ENCODE results near the gene MLF2. TPM values are rescaled to one million over a fixed set of nuclear protein-coding genes. Genes with fewer than 3 reads are reported as not detected.

Gene MLF2
- total and polyA plus RNA-seq, 5 donors: 123 to 146 (median 132) TPM

DNA sequence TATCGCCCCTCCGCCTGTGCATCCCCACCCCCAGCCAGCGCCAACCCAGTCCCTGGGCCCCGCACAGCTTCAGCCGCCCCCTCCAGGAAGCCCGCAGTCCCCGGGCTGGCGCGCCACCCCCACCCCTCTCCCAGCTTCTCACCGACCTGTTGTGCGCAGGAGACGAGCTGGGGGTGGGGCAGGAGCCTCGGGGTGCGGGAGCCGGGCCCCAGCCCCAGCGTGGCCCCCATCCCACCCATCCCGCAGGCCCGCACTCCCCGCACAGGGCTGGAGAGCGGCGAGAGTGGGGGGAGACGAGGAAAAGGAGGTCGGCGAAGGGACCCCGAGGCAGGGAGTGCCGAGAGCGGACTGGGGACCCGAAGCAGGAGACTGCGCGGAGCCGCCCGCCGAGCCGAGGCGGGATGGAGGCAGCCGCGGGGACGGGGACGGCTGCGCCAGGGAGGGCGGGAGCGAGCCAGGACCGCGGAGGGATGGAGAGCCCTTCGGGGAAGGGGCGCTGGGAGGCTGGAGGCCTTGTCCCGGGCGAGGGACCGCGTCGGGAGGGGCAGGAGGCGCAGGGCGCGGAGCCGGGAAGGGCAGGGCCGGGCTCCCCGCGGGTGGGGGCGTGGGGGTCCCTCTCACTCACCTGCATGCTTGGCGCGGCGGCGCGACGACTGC is 52.8 kb downstream of the MLF2 start:
- peak; percentile 30 to 36 for ATAC-seq
- WGBS: 1% methylated on average over 65 of the region's 65 CpGs
- peak overlapping the region; percentile 59 for H3K4me3 ChIP-seq (ENCODE audit: low read length)
- no peak overlapping the region for H3K27ac ChIP-seq (ENCODE audit: low read length)
- H3K4me1 ChIP-seq (ENCODE audit: control insufficient read depth, insufficient read depth, low read length): no peaks in the 10 kb centered on the region
- H3K27me3 ChIP-seq (ENCODE audit: control insufficient read depth, insufficient read depth): no peaks in the 10 kb centered on the region
- DNase-seq: peak in 1 of 3 donors; percentile 56
- intact Hi-C loops (cut with DNase I): loop anchor here in 1 of 4 donors (10.0 kb wide), 1 partner anchor 85 kb away; no protein-coding TSS in a partner anchor
- H3K9me3 ChIP-seq (ENCODE audit: control insufficient read depth, low read length): no peaks in the 10 kb centered on the region

DNA sequence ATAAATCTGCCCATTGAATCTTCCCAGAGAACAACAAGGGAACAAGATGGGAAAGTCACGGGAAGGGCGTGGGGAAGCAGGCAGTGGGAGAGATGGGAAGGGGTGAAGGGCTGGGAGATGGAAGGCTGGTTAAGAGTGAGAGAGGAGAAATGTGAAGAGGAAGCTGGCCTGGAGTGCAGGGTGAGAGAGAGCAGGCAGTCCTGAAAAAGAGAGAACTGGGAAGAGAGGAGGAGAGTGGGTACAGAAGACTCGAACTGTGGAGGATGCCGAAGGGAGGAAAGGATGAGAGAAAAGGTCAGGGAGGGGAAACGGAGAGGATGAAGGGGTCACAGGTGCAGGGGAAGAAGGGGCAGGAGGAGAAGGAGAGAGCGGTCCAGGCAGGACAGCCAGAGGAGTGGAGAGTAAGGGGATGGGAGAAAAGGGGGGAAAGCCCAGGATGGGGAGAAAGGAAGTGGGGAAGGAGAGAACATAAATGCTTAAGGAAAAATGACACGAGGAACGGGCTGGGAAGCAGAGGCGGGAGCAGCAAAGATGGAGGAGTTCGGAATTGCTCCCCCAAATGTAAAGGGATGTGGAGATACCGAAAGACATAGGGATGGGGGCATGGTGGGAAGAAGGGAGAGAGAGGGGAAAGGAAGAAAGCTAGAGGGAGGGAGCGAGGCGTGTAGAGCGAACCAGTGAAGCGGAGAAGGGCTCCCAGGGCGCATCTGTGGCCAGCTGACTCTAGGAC is 53.5 kb downstream of the MLF2 start:
- Histone ChIP-seq H3K27me3 (ENCODE audit: control insufficient read depth, insufficient read depth) (no peaks in the 10 kb centered on the region), H3K4me1 (ENCODE audit: control insufficient read depth, insufficient read depth, low read length) (no peaks in the 10 kb centered on the region), H3K9me3 (ENCODE audit: control insufficient read depth, low read length) (no peaks in the 10 kb centered on the region), H3K27ac (ENCODE audit: low read length) (no peak overlapping the region), H3K4me3 (ENCODE audit: low read length) (no peak overlapping the region)
- DNase-seq (no peak), ATAC-seq (no peak)
- WGBS: 19% methylated on average over 16 of the region's 16 CpGs
- intact Hi-C loops (cut with DNase I): loop anchor here in 1 of 4 donors (10.0 kb wide), 1 partner anchor 85 kb away; no protein-coding TSS in a partner anchor

DNA sequence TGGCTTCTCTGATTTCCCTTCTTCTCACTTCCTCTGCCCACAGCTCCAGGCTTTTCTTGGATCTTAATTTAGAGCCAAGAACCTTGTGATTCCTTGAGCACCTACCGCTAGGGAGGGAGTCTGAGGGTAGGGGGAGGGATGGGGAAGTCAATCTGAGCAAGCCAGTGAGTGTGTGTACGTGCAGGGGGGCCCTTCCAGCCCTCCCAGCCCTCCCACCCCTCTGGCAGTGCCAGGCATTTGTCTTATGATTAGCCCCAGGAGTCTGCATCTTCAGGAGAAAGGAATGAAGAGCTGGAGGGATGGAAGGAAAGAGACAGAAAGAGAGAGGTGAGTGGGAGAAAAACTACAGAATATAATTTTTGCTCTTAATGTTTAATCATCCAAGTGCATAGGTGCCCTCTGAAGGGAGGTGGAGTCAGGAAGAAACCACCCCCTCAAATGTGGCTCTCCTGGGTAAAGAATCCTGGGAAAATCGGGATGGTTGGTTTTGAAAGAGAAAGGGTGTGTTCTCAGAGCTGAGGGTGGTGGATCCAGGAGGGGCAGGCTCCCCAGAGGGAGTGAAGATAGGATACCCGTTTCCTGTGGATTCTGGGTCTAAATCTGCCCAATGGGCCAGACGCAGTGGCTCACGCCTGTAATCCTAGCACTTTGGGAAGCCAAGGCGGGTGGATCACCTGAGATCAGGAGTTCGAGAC is 54.4 kb downstream of the MLF2 start:
- Histone ChIP-seq H3K27ac (ENCODE audit: low read length) (no peak overlapping the region), H3K4me3 (ENCODE audit: low read length) (no peak overlapping the region), H3K27me3 (ENCODE audit: control insufficient read depth, insufficient read depth) (no peaks in the 10 kb centered on the region), H3K4me1 (ENCODE audit: control insufficient read depth, insufficient read depth, low read length) (no peaks in the 10 kb centered on the region), H3K9me3 (ENCODE audit: control insufficient read depth, low read length) (no peaks in the 10 kb centered on the region)
- WGBS: 55% methylated on average over 8 of the region's 8 CpGs
- intact Hi-C loops (cut with DNase I): loop anchor here in 1 of 4 donors (10.0 kb wide), 1 partner anchor 84 kb away; no protein-coding TSS in a partner anchor
- DNase-seq: no peak
- no peak for ATAC-seq

Other genes starting within 250 kb of the MLF2 start
- 1,000 to 10,000 TPM; 3,735 to 4,618 (median 3,904) TPM for gene GAPDH, start 218.6 kb downstream of the MLF2 start, total RNA-seq
- gene GAPDH, start 218.6 kb downstream of the MLF2 start, polyA plus RNA-seq: 4,983 TPM
- 10 to 100 TPM; 15.1 to 23.6 (median 19.1) TPM for gene IFFO1, start 197.1 kb downstream of the MLF2 start, total RNA-seq
- gene IFFO1, start 197.1 kb downstream of the MLF2 start, polyA plus RNA-seq: 15.7 TPM
- gene NOP2, start 184.8 kb downstream of the MLF2 start, total RNA-seq: 10 to 100 TPM; 15.1 to 27.5 (median 16.5) TPM
- gene NOP2, start 184.8 kb downstream of the MLF2 start, polyA plus RNA-seq: 9.6 TPM
- gene CHD4, start 145.8 kb downstream of the MLF2 start, total RNA-seq: 100 to 1,000 TPM; 138 to 165 (median 153) TPM
- gene CHD4, start 145.8 kb downstream of the MLF2 start, polyA plus RNA-seq: 142 TPM
- 1 to 10 TPM; 1.1 to 2.6 (median 2.0) TPM for gene LPAR5, start 117.2 kb downstream of the MLF2 start, total RNA-seq
- gene LPAR5, start 117.2 kb downstream of the MLF2 start, polyA plus RNA-seq: 0.86 TPM
- gene ACRBP, start 105.7 kb downstream of the MLF2 start, total RNA-seq: 1 to 10 TPM; 1.0 to 2.1 (median 1.1) TPM
- 0.50 TPM for gene ACRBP, start 105.7 kb downstream of the MLF2 start, polyA plus RNA-seq
- 10 to 100 TPM; 18.3 to 31.2 (median 30.2) TPM for gene ING4, start 90.0 kb downstream of the MLF2 start, total RNA-seq
- gene ING4, start 90.0 kb downstream of the MLF2 start, polyA plus RNA-seq: 27.0 TPM
- gene ZNF384, start 63.8 kb downstream of the MLF2 start, total RNA-seq: 10 to 100 TPM; 32.9 to 35.0 (median 33.8) TPM
- gene ZNF384, start 63.8 kb downstream of the MLF2 start, polyA plus RNA-seq: 23.5 TPM
- gene PIANP, start 52.3 kb downstream of the MLF2 start, total RNA-seq: under 1 TPM in 3 of 4 donors, not detected in 1; 0.29 to 0.99 (median 0.80) TPM
- 0.18 TPM for gene PIANP, start 52.3 kb downstream of the MLF2 start, polyA plus RNA-seq
- 10 to 100 TPM; 60.3 to 71.0 (median 65.9) TPM for gene COPS7A, start 29.1 kb downstream of the MLF2 start, total RNA-seq
- gene COPS7A, start 29.1 kb downstream of the MLF2 start, polyA plus RNA-seq: 71.8 TPM
- gene PTMS, start 13.2 kb upstream of the MLF2 start, total RNA-seq: 100 to 1,000 TPM; 116 to 161 (median 149) TPM
- gene PTMS, start 13.2 kb upstream of the MLF2 start, polyA plus RNA-seq: 244 TPM
- gene LAG3, start 19.4 kb upstream of the MLF2 start, total RNA-seq: 1 to 10 TPM in 2 of 4 donors, under 1 TPM in 2; 0.28 to 1.1 (median 0.76) TPM
- 0.57 TPM for gene LAG3, start 19.4 kb upstream of the MLF2 start, polyA plus RNA-seq
- 10 to 100 TPM; 11.4 to 15.4 (median 13.7) TPM for gene CD4, start 36.4 kb upstream of the MLF2 start, total RNA-seq
- 2.5 TPM for gene CD4, start 36.4 kb upstream of the MLF2 start, polyA plus RNA-seq
- 10 to 100 TPM in 1 of 4 donors, 1 to 10 TPM in 3; 6.8 to 10.9 (median 8.3) TPM for gene GPR162, start 68.7 kb upstream of the MLF2 start, total RNA-seq
- 6.8 TPM for gene GPR162, start 68.7 kb upstream of the MLF2 start, polyA plus RNA-seq
- gene P3H3, start 75.3 kb upstream of the MLF2 start, total RNA-seq: 10 to 100 TPM; 15.8 to 25.6 (median 21.1) TPM
- gene P3H3, start 75.3 kb upstream of the MLF2 start, polyA plus RNA-seq: 17.7 TPM
- gene GNB3, start 87.8 kb upstream of the MLF2 start, total RNA-seq: 1 to 10 TPM; 2.9 to 7.8 (median 4.0) TPM
- gene GNB3, start 87.8 kb upstream of the MLF2 start, polyA plus RNA-seq: 3.1 TPM
- gene CDCA3, start 98.1 kb upstream of the MLF2 start, total RNA-seq: 1 to 10 TPM in 3 of 4 donors, not detected in 1; 1.2 to 1.8 (median 1.2) TPM
- 0.50 TPM for gene CDCA3, start 98.1 kb upstream of the MLF2 start, polyA plus RNA-seq
- 10 to 100 TPM; 59.2 to 74.6 (median 71.0) TPM for gene USP5, start 99.0 kb upstream of the MLF2 start, total RNA-seq
- 29.4 TPM for gene USP5, start 99.0 kb upstream of the MLF2 start, polyA plus RNA-seq
- gene TPI1, start 114.4 kb upstream of the MLF2 start, total RNA-seq: 100 to 1,000 TPM; 707 to 793 (median 721) TPM
- 872 TPM for gene TPI1, start 114.4 kb upstream of the MLF2 start, polyA plus RNA-seq
- gene SPSB2, start 120.2 kb upstream of the MLF2 start, total RNA-seq: 1 to 10 TPM; 2.5 to 4.2 (median 3.5) TPM
- 4.6 TPM for gene SPSB2, start 120.2 kb upstream of the MLF2 start, polyA plus RNA-seq
- gene LRRC23, start 151.7 kb upstream of the MLF2 start, total RNA-seq: 10 to 100 TPM; 11.4 to 13.9 (median 12.1) TPM
- 15.0 TPM for gene LRRC23, start 151.7 kb upstream of the MLF2 start, polyA plus RNA-seq
- 10 to 100 TPM; 29.6 to 42.1 (median 35.8) TPM for gene ENO2, start 161.4 kb upstream of the MLF2 start, total RNA-seq
- gene ENO2, start 161.4 kb upstream of the MLF2 start, polyA plus RNA-seq: 17.8 TPM
- 10 to 100 TPM; 85.3 to 89.3 (median 88.6) TPM for gene ATN1, start 174.8 kb upstream of the MLF2 start, total RNA-seq
- 70.1 TPM for gene ATN1, start 174.8 kb upstream of the MLF2 start, polyA plus RNA-seq
- gene RNU7-1, start 190.7 kb upstream of the MLF2 start, total RNA-seq: not detected
- gene RNU7-1, start 190.7 kb upstream of the MLF2 start, polyA plus RNA-seq: not detected
- 100 to 1,000 TPM; 262 to 339 (median 272) TPM for gene C12orf57, start 190.9 kb upstream of the MLF2 start, total RNA-seq
- 441 TPM for gene C12orf57, start 190.9 kb upstream of the MLF2 start, polyA plus RNA-seq
- gene PTPN6, start 198.2 kb upstream of the MLF2 start, total RNA-seq: 10 to 100 TPM in 2 of 4 donors, 1 to 10 TPM in 2; 7.7 to 12.1 (median 9.3) TPM
- 5.9 TPM for gene PTPN6, start 198.2 kb upstream of the MLF2 start, polyA plus RNA-seq
- gene PHB2, start 217.5 kb upstream of the MLF2 start, total RNA-seq: 100 to 1,000 TPM; 137 to 159 (median 142) TPM
- 127 TPM for gene PHB2, start 217.5 kb upstream of the MLF2 start, polyA plus RNA-seq
- gene EMG1, start 217.8 kb upstream of the MLF2 start, total RNA-seq: 10 to 100 TPM; 33.7 to 40.2 (median 38.1) TPM
- 26.0 TPM for gene EMG1, start 217.8 kb upstream of the MLF2 start, polyA plus RNA-seq